ENCODE measurements around the gene FCN3. TPM values are rescaled to one million over a fixed set of nuclear protein-coding genes. Genes with fewer than 3 reads are reported as not detected.

FCN3 gene
- total RNA-seq, 6 experiments from 2014 or later: not detected

GRCh38 chr1:27346357-27346756 is 28.3 kb downstream of the FCN3 start:
- TF ChIP-seq CTCF (IDR thresholded peaks at IDR 0.05): no peak

GRCh38 chr1:27345272-27345671 is 29.4 kb downstream of the FCN3 start:
- H3K36me3 Mint-ChIP-seq (ENCODE audit: low read depth): no peaks in the 10 kb centered on the region
- peaks cover 24% of the 10 kb centered on the region for H3K4me1 Mint-ChIP-seq (ENCODE audit: low read depth)

More at GRCh38 chr1:27346357-27346756, 28.3 kb downstream of the FCN3 start:
- peaks cover 15% of the 10 kb centered on the region for H3K4me1 Mint-ChIP-seq (ENCODE audit: low read depth)
- H3K27ac Mint-ChIP-seq: no peak overlapping the region
- DNase-seq: no peak
- H3K4me3 Mint-ChIP-seq: no peak overlapping the region
- no peaks in the 10 kb centered on the region for H3K9me3 Mint-ChIP-seq
- peaks cover 7% of the 10 kb centered on the region for H3K27me3 Mint-ChIP-seq (ENCODE audit: insufficient read depth)
- H3K36me3 Mint-ChIP-seq (ENCODE audit: low read depth): no peaks in the 10 kb centered on the region

GRCh38 chr1:27343639-27344025 is 31.0 kb downstream of the FCN3 start:
- Mint-ChIP-seq H3K27ac (no peak overlapping the region), H3K4me3 (no peak overlapping the region), H3K4me1 (ENCODE audit: low read depth) (peaks cover 28% of the 10 kb centered on the region), H3K27me3 (ENCODE audit: insufficient read depth) (peaks cover 8% of the 10 kb centered on the region), H3K9me3 (no peaks in the 10 kb centered on the region), H3K36me3 (ENCODE audit: low read depth) (no peaks in the 10 kb centered on the region)
- DNase-seq: no peak
- no peak for TF ChIP-seq CTCF (IDR thresholded peaks at IDR 0.05)

More at GRCh38 chr1:27345272-27345671, 29.4 kb downstream of the FCN3 start:
- no peak for TF ChIP-seq CTCF (IDR thresholded peaks at IDR 0.05)
- H3K27ac Mint-ChIP-seq: no peak overlapping the region
- no peaks in the 10 kb centered on the region for H3K9me3 Mint-ChIP-seq
- peaks cover 8% of the 10 kb centered on the region for H3K27me3 Mint-ChIP-seq (ENCODE audit: insufficient read depth)
- H3K4me3 Mint-ChIP-seq: no peak overlapping the region
- no peak for DNase-seq

GRCh38 chr1:27342778-27343638 is 31.6 kb downstream of the FCN3 start:
- no peak overlapping the region for H3K4me3 Mint-ChIP-seq
- H3K9me3 Mint-ChIP-seq: no peaks in the 10 kb centered on the region
- peaks cover 8% of the 10 kb centered on the region for H3K27me3 Mint-ChIP-seq (ENCODE audit: insufficient read depth)
- H3K27ac Mint-ChIP-seq: no peak overlapping the region
- H3K36me3 Mint-ChIP-seq (ENCODE audit: low read depth): no peaks in the 10 kb centered on the region
- peaks cover 28% of the 10 kb centered on the region for H3K4me1 Mint-ChIP-seq (ENCODE audit: low read depth)
- TF ChIP-seq CTCF (IDR thresholded peaks at IDR 0.05): no peak
- DNase-seq: no peak

GRCh38 chr1:27342391-27342777 is 32.2 kb downstream of the FCN3 start:
- H3K27me3 Mint-ChIP-seq (ENCODE audit: insufficient read depth): peaks cover 8% of the 10 kb centered on the region
- no peak overlapping the region for H3K4me3 Mint-ChIP-seq
- H3K9me3 Mint-ChIP-seq: no peaks in the 10 kb centered on the region
- peaks cover 28% of the 10 kb centered on the region for H3K4me1 Mint-ChIP-seq (ENCODE audit: low read depth)
- no peaks in the 10 kb centered on the region for H3K36me3 Mint-ChIP-seq (ENCODE audit: low read depth)
- DNase-seq: no peak
- TF ChIP-seq CTCF (IDR thresholded peaks at IDR 0.05): no peak
- H3K27ac Mint-ChIP-seq: no peak overlapping the region
